Measurements from ENCODE around the gene MYH7B.

Gene MYH7B

GRCh38 chr20:35002426-35003210 lies 47.0 kb downstream of the MYH7B start:
- H3K4me3 ChIP-seq (ENCODE audit: severe bottlenecking): no peak overlapping the region
- no peaks in the 10 kb centered on the region for H3K27me3 ChIP-seq (ENCODE audit: insufficient read depth, poor library complexity, severe bottlenecking)
- no peaks in the 10 kb centered on the region for H3K9me3 ChIP-seq (ENCODE audit: severe bottlenecking)
- DNase-seq (ENCODE audit: low spot score) (peak; percentile 79), ATAC-seq (ENCODE audit: low read depth) (no peak)
- no peak overlapping the region for H3K27ac ChIP-seq (ENCODE audit: poor library complexity, severe bottlenecking)
- H3K36me3 ChIP-seq (ENCODE audit: low read depth): peaks cover 83% of the 10 kb centered on the region
- no peaks in the 10 kb centered on the region for H3K4me1 ChIP-seq (ENCODE audit: insufficient read depth, poor library complexity, severe bottlenecking)
- TF ChIP-seq, protein P1, sequence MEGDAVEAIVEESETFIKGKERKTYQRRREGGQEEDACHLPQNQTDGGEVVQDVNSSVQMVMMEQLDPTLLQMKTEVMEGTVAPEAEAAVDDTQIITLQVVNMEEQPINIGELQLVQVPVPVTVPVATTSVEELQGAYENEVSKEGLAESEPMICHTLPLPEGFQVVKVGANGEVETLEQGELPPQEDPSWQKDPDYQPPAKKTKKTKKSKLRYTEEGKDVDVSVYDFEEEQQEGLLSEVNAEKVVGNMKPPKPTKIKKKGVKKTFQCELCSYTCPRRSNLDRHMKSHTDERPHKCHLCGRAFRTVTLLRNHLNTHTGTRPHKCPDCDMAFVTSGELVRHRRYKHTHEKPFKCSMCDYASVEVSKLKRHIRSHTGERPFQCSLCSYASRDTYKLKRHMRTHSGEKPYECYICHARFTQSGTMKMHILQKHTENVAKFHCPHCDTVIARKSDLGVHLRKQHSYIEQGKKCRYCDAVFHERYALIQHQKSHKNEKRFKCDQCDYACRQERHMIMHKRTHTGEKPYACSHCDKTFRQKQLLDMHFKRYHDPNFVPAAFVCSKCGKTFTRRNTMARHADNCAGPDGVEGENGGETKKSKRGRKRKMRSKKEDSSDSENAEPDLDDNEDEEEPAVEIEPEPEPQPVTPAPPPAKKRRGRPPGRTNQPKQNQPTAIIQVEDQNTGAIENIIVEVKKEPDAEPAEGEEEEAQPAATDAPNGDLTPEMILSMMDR (IDR thresholded peaks at IDR 0.05; ENCODE audit: poor library complexity, severe bottlenecking): peak; percentile 26

- Histone ChIP-seq H3K27ac (ENCODE audit: poor library complexity, severe bottlenecking) (no peak overlapping the region), H3K27me3 (ENCODE audit: insufficient read depth, poor library complexity, severe bottlenecking) (no peaks in the 10 kb centered on the region), H3K9me3 (ENCODE audit: severe bottlenecking) (no peaks in the 10 kb centered on the region), H3K4me3 (ENCODE audit: severe bottlenecking) (no peak overlapping the region), H3K36me3 (ENCODE audit: low read depth) (peaks cover 91% of the 10 kb centered on the region), H3K4me1 (ENCODE audit: insufficient read depth, poor library complexity, severe bottlenecking) (no peaks in the 10 kb centered on the region)
- ATAC-seq (ENCODE audit: low read depth): no peak
- DNase-seq (ENCODE audit: low spot score): peak; percentile 80
- TF ChIP-seq, protein P1 (IDR thresholded peaks at IDR 0.05; ENCODE audit: poor library complexity, severe bottlenecking): no peak
Observed at GRCh38 chr20:35003211-35004031, 47.8 kb downstream of the MYH7B start.

- H3K27ac ChIP-seq (ENCODE audit: poor library complexity, severe bottlenecking): no peak overlapping the region
- H3K9me3 ChIP-seq (ENCODE audit: severe bottlenecking): no peaks in the 10 kb centered on the region
- DNase-seq (ENCODE audit: low spot score) (peak; percentile 80), ATAC-seq (ENCODE audit: low read depth) (no peak)
- no peak overlapping the region for H3K4me3 ChIP-seq (ENCODE audit: severe bottlenecking)
- TF ChIP-seq, protein P1 (IDR thresholded peaks at IDR 0.05; ENCODE audit: poor library complexity, severe bottlenecking): no peak
- H3K4me1 ChIP-seq (ENCODE audit: insufficient read depth, poor library complexity, severe bottlenecking): no peaks in the 10 kb centered on the region
- no peaks in the 10 kb centered on the region for H3K27me3 ChIP-seq (ENCODE audit: insufficient read depth, poor library complexity, severe bottlenecking)
- peaks cover 93% of the 10 kb centered on the region for H3K36me3 ChIP-seq (ENCODE audit: low read depth)
Observed at GRCh38 chr20:35004051-35004725, 48.5 kb downstream of the MYH7B start.

DNA sequence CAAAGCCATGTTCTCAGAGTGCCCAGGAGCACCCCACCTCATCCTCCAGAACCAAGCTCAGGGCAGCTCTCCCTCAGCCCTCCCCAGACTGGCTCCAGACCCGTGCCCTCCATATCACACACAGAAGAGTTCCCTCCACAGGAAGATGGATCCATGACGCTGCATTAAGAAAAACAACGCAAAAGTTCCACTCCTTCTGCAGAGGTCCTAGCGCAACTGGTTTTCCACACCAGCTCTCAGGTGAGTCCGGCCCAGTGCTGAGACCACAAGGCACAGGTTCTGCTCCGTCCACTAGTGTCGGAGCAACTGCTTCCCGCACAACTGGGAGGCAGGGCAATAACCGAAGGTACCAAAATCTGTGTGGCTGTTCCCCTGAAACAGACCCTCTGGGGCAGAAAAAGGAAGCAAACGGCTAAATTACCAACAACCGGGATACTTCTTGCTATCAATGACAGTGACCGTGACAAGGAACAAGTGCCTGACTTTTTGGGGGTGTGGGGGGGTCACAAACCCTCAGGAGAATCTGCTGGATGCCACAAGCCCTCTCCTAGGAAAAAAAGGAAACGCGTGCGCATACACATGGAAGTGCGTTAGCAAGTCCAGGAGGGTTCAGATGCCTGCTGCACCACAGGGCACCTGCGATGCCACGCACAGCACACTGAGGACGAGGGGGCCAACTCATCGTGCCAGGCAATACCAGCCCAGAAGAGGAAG lies 49.2 kb downstream of the MYH7B start:
- no peaks in the 10 kb centered on the region for H3K9me3 ChIP-seq (ENCODE audit: severe bottlenecking)
- H3K36me3 ChIP-seq (ENCODE audit: low read depth): peaks cover 98% of the 10 kb centered on the region
- no peaks in the 10 kb centered on the region for H3K27me3 ChIP-seq (ENCODE audit: insufficient read depth, poor library complexity, severe bottlenecking)
- H3K4me1 ChIP-seq (ENCODE audit: insufficient read depth, poor library complexity, severe bottlenecking): no peaks in the 10 kb centered on the region
- TF ChIP-seq, protein P1 (IDR thresholded peaks at IDR 0.05; ENCODE audit: poor library complexity, severe bottlenecking): no peak
- DNase-seq (ENCODE audit: low spot score) (peak; percentile 71), ATAC-seq (ENCODE audit: low read depth) (no peak)
- H3K27ac ChIP-seq (ENCODE audit: poor library complexity, severe bottlenecking): no peak overlapping the region
- no peak overlapping the region for H3K4me3 ChIP-seq (ENCODE audit: severe bottlenecking)

Measured in RWPE2 (cell line).